ENCODE data around the gene DAB2IP.

DAB2IP gene

DNA sequence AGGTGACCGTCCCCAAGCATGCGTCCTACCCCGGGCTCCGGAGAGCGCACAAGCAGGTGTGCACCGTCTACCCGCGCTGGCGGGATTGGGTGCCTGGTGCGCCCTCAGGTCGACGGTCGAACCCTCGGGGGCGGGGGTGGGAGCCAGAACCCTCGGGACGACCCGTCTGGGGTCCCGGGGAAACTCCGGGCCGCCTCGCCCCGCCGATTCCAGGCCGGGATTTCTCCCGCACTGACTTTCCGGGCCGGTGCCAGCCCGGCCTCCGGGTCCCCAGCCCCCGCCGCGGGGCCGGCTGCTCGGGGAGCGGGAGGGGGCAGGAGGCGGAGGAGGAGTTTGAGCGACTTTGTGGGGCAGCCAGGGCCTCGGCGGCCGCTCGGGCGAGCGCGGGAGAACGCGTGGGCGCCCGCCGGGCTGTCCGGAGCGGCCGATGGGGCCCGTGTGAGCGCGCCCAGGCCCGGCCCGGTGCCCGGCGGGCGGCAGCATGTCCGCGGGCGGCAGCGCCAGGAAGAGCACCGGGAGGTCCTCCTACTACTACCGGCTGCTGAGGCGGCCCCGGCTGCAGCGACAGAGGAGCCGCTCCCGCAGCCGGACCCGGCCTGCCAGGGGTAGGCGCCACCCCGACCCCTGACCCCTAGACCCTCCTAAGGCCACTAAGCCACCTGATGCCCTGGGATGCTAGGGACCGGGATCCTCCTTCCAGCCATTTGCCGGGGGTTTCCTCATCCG is at the start of gene DAB2IP:
DAB2IP (plus strand) TSS at position 340 of the 726 bp plus-strand sequence; CDS start at position 482, 142 bp downstream.
- Histone ChIP-seq H3K79me2 (ENCODE audit: low read length) (no peaks in the 10 kb centered on the region), H2AFZ (ENCODE audit: low read depth, low read length) (no peak within 1 kb of the TSS), H3K4me3 (ENCODE audit: low read length) (no peak within 1 kb of the TSS), H3K9me3 (ENCODE audit: insufficient read depth, low read length) (no peaks in the 10 kb centered on the region), H3K9ac (ENCODE audit: low read length) (no peak within 1 kb of the TSS), H3K4me1 (ENCODE audit: low read length) (no peaks in the 10 kb centered on the region), H3K4me2 (ENCODE audit: low read length) (no peak within 1 kb of the TSS), H4K20me1 (ENCODE audit: insufficient read depth, low read length) (no peaks in the 10 kb centered on the region), H3K36me3 (replicated peaks; ENCODE audit: low read depth, low read length) (no peaks in the 10 kb centered on the region), H3K27ac (ENCODE audit: low read length) (no peak within 1 kb of the TSS), H3K27me3 (ENCODE audit: low read depth, low read length) (peaks cover 36% of the 10 kb centered on the region)
- no peak for TF ChIP-seq CTCF (IDR thresholded peaks at IDR 0.05; ENCODE audit: low read depth, low read length)
- no peak for TF ChIP-seq EZH2phosphoT487 (IDR thresholded peaks at IDR 0.05; ENCODE audit: low read depth)

GRCh38 chr9:121603028-121603427 is 48.4 kb upstream of the DAB2IP start:
- no peaks in the 10 kb centered on the region for H3K79me2 ChIP-seq (ENCODE audit: low read length)
- H2AFZ ChIP-seq (ENCODE audit: low read depth, low read length), result no peak overlapping the region
- H4K20me1 ChIP-seq (ENCODE audit: insufficient read depth, low read length), result no peaks in the 10 kb centered on the region
- H3K9me3 ChIP-seq (ENCODE audit: insufficient read depth, low read length), result no peaks in the 10 kb centered on the region
- no peaks in the 10 kb centered on the region for H3K36me3 ChIP-seq (replicated peaks; ENCODE audit: low read depth, low read length)
- peaks cover 15% of the 10 kb centered on the region; the same call in 1 of the 2 replicates for H3K27me3 ChIP-seq (ENCODE audit: low read depth, low read length)
- H3K9ac ChIP-seq (ENCODE audit: low read length), result no peak overlapping the region
- H3K4me2 ChIP-seq (ENCODE audit: low read length), result no peak overlapping the region
- no peak overlapping the region for H3K4me3 ChIP-seq (ENCODE audit: low read length)
- TF ChIP-seq EZH2phosphoT487 (IDR thresholded peaks at IDR 0.05; ENCODE audit: low read depth) (no peak), CTCF (IDR thresholded peaks at IDR 0.05; ENCODE audit: low read depth, low read length) (no peak)
- H3K27ac ChIP-seq (ENCODE audit: low read length), result no peak overlapping the region
- no peaks in the 10 kb centered on the region for H3K4me1 ChIP-seq (ENCODE audit: low read length)

DNA sequence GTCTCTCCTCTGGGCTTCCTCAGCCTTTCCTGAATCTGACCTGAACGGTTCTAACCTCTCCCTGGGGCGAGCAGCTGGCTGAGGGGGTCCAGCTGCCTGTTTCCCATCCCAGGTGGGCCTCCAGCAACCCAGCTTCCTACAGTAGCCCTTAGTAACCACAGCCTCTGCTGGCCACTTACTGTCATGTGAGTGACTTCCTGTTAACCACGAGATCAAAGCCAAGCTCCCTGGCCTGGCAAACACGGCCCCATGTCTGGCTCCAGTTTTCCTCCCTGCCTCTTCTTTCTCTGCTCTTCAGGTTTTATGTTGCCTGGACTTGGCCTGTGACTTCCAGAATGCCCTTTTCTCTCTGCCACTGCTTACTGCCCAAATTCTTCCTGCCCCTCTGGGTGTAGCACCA is 47.2 kb upstream of the DAB2IP start:
- Histone ChIP-seq H3K27me3 (ENCODE audit: low read depth, low read length) (peaks cover 19% of the 10 kb centered on the region; the same call in 1 of the 2 replicates), H4K20me1 (ENCODE audit: insufficient read depth, low read length) (no peaks in the 10 kb centered on the region), H3K9me3 (ENCODE audit: insufficient read depth, low read length) (no peaks in the 10 kb centered on the region), H2AFZ (ENCODE audit: low read depth, low read length) (no peak overlapping the region), H3K4me1 (ENCODE audit: low read length) (no peaks in the 10 kb centered on the region), H3K27ac (ENCODE audit: low read length) (no peak overlapping the region), H3K4me3 (ENCODE audit: low read length) (no peak overlapping the region), H3K36me3 (replicated peaks; ENCODE audit: low read depth, low read length) (no peaks in the 10 kb centered on the region), H3K4me2 (ENCODE audit: low read length) (no peak overlapping the region), H3K79me2 (ENCODE audit: low read length) (no peaks in the 10 kb centered on the region), H3K9ac (ENCODE audit: low read length) (no peak overlapping the region)
- TF ChIP-seq CTCF (IDR thresholded peaks at IDR 0.05; ENCODE audit: low read depth, low read length) (no peak), EZH2phosphoT487 (IDR thresholded peaks at IDR 0.05; ENCODE audit: low read depth) (no peak)

DNA sequence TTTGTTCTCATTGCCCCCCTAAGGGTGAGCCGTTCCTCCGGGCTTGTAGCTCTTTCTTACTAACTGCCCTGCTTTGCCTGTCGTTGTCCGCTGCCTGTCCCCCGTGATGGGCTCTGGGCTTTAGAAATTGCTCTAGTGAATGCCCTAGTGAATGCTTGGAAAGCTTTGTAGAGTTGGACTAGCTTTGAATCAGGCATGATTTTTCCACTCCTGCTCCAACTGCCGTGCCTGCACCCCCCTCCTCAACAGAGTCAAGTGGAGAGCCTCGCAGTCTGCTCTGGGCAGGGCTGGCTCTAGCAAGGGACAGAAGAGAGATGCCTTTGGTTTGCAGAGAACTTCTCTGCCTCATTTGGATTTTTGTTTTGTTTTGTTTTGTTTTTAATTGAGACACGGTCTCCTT is 46.8 kb upstream of the DAB2IP start:
- Histone ChIP-seq H3K36me3 (replicated peaks; ENCODE audit: low read depth, low read length) (no peaks in the 10 kb centered on the region), H3K4me2 (ENCODE audit: low read length) (no peak overlapping the region), H3K9ac (ENCODE audit: low read length) (no peak overlapping the region), H3K4me1 (ENCODE audit: low read length) (no peaks in the 10 kb centered on the region), H3K4me3 (ENCODE audit: low read length) (no peak overlapping the region), H3K27ac (ENCODE audit: low read length) (no peak overlapping the region), H3K79me2 (ENCODE audit: low read length) (no peaks in the 10 kb centered on the region), H3K27me3 (ENCODE audit: low read depth, low read length) (peaks cover 23% of the 10 kb centered on the region; the same call in 1 of the 2 replicates), H2AFZ (ENCODE audit: low read depth, low read length) (no peak overlapping the region), H3K9me3 (ENCODE audit: insufficient read depth, low read length) (no peaks in the 10 kb centered on the region), H4K20me1 (ENCODE audit: insufficient read depth, low read length) (no peaks in the 10 kb centered on the region)
- TF ChIP-seq EZH2phosphoT487 (IDR thresholded peaks at IDR 0.05; ENCODE audit: low read depth), result no peak
- no peak for TF ChIP-seq CTCF (IDR thresholded peaks at IDR 0.05; ENCODE audit: low read depth, low read length)

Data from OCI-LY3 (cell line).